GM19395 (cell line): ENCODE data around the gene CNRIP1.
"Not testable (repeated sequence)": the region's sequence is repeated elsewhere in the genome, so short reads cannot be mapped to it uniquely, and the experiment has no call there.

Experiments
- ATAC-seq: cut with Tn5 transposase; IDR thresholded peaks from one replicate; pipeline ENCODE4 v1.9.1; 2021; ENCODE audit warnings: mild to moderate bottlenecking, moderate library complexity; ENCODE audit not compliant: unreplicated experiment

The CNRIP1 gene

GRCh38 chr2:68341062-68341329 lies 21.2 kb upstream of the CNRIP1 start:
- peak; percentile 72 for ATAC-seq

- peak; percentile 27 for ATAC-seq
These were observed 20.7 kb upstream of the CNRIP1 start for GRCh38 chr2:68340226-68341061.

DNA sequence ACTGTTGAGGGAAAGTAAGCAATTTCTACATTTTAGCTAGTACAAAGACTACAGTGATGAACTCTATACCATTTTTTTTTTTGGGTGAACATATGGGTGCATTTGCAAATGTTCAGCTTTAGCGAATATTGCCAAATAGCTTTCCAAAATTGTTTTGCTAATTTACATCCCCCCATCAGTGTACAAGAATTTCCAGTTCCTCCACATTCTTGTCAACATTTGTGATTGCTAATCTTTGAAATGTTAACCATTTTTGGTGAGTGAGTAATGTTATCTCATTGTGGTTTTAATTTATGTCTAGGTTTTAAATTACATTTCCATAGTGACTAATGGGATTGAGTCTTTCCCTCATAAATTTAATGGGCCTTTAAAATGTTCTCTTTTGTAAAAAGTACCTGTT lies 16.4 kb upstream of the CNRIP1 start:
- no peak for ATAC-seq

- no peak for ATAC-seq
These were observed 14.2 kb upstream of the CNRIP1 start for GRCh38 chr2:68333931-68334330.

- ATAC-seq, result no peak
These were observed 13.3 kb upstream of the CNRIP1 start for GRCh38 chr2:68333009-68333408.

DNA sequence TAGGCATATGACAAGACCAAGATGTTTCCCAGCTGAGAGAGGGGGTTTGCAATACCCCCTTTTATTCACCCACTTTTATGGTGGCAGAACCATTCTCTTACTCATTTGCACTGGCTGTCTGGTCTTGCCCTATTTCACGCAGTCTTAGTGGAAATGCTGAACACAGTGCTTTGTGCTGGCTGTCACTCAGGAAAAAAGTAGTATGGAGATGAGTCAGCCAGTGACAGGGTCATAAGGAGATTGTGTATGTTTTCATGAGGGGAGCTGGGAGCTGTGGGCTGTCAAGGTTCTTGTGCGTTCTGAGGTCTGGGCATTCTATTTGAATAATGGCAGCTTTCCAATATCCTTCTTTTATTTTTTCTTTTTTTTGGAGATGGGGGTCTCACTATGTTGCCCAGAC lies 10.9 kb upstream of the CNRIP1 start:
- ATAC-seq, result no peak

DNA sequence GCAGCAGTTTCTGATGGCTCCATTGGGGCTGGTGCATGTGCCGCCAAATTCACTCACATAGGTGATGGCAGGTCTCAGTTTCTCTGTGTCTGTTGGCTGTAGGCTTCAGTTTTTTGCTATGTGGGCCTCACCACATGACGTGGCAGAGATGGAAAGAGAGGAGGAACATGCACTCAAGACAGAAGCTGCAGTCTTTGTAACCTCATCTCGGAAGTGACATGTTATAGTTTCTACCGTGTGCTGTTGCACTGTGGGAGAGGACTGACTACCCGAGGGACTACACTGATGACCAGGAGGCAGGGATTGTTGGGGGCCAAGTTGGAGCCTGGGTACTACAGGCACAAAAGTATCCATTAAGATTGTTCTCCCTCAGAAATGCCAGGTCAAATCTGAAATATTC lies 9.2 kb upstream of the CNRIP1 start:
- no peak for ATAC-seq

GRCh38 chr2:68325056-68325455 lies 5.3 kb upstream of the CNRIP1 start:
- no peak for ATAC-seq

DNA sequence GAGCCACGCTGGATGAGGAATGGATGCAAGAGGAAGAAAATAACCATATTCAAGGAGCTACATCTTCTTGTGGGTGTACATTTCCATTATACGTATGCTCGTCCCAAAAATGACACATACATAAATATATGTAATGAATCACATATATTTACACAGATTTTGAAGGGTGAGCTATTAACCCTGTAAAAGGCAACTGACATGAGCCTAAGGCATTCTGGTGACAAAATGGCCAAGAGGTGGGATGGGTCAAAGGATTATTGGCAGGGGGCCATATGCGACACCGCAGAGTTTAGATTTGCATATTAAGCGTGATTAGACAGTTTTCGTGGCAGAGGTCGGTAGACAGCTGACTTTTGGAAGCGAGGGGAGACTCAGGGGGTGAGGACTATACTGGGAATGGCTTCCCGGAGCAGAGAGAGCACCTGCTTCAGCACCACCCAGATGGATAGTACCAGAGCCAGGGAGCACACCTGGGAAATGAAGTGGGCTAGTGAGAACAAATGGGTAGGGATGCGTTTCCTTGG lies 431 bp upstream of the CNRIP1 start:
- ATAC-seq, result no peak

GRCh38 chr2:68318914-68319397 lies 793 bp downstream of the CNRIP1 start:
- ATAC-seq, result no peak

DNA sequence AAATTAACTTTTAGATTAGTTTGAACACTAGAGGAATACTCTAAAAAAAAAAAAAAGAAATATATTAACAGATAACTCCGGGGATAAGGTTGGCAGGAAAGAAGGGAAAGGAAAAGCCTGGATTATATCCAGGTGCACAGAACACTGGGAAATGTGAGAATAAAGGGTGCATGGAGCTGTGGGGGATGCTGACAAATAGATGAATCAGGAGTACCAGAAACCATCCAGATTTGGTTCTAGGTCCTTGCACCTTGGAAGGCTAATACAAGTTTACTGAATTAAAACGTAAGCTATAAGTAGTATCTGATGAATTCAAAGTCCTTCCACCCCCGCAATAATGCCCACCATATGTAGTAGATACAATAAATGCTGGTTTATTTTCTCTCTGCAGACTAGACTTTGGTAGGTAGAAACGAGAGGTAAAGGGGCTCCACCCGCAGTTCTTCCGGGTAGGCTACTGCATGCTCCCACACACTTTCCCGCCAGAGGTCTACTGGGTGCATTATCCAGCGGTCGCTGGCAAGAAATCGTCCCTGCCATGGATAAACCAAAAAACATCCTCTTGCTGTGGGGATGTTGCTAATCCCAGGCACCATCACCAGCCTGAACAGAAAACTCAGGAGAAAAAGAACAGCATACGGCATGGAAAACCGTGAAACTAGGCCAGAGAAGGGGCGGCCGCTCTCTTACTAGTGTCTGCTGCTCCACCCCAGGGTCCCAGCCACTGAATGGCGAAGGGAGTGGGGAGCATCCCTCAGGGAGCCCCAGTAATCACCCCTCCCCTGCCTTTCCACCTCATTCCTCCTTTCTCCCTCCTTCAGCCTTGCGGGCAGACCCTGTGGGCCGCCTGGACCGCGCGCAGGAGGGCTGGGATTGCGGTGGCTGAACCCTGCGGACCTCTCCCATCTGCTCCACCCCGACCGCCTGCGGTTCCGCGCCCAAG lies 1.5 kb downstream of the CNRIP1 start:
- ATAC-seq, result no peak

- no peak for ATAC-seq
These were observed 3.6 kb downstream of the CNRIP1 start for GRCh38 chr2:68316111-68316510.

DNA sequence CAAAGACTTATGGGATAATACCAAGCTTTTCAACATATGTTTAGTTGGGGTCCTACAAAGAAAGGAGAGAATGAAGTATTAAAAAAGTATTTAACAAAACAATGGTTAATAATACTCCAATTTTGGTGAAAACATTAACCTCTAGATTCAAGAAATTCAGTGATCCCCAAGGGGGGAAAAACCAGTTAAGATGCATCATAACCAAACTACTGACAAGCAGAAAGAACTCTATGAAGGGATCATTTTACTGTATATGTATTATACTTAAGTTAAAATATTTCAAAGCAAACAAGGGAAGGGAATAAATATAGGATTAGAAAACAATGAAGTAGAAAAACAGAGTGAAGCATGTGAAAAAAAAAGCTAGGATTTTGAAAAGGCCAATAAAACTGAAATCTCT lies 8.7 kb downstream of the CNRIP1 start:
- no peak for ATAC-seq

DNA sequence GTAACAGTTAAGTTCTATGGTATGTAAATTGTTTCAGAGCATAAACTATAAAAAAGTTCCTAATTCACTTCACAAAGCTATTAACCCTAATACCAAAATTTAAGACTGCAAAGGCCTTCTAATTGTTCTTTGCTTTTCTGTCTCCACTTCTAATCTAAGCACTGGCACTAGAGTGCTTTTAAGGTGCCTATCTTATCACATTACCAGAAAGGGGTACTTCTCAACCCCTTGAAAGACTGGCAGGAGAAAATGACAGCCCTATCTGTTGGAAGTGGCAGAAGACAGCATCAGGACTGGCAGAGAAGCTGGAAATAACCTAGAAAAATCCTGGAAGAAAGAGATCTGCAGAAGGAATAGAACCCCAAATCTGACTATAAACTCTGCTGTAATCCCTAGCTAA lies 10.3 kb downstream of the CNRIP1 start:
- no peak for ATAC-seq

DNA sequence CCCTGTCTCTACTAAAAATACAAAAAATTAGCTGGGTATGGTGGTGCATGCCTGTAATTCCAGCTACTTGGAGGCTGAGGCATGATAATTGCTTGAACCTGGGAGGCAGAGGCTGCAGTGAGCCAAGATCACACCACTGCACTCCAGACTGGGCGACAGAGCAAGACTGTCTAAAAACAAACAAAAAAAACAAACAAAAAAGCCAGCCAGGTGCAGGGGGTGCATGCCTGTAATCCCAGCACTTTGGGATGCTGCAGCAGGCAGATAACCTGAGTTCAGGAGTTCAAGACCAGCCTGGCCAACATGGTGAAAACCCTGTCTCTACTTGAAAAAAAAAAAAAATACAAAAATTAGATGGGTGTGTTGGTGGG lies 15.9 kb downstream of the CNRIP1 start:
- ATAC-seq, result not testable (repeated sequence)

DNA sequence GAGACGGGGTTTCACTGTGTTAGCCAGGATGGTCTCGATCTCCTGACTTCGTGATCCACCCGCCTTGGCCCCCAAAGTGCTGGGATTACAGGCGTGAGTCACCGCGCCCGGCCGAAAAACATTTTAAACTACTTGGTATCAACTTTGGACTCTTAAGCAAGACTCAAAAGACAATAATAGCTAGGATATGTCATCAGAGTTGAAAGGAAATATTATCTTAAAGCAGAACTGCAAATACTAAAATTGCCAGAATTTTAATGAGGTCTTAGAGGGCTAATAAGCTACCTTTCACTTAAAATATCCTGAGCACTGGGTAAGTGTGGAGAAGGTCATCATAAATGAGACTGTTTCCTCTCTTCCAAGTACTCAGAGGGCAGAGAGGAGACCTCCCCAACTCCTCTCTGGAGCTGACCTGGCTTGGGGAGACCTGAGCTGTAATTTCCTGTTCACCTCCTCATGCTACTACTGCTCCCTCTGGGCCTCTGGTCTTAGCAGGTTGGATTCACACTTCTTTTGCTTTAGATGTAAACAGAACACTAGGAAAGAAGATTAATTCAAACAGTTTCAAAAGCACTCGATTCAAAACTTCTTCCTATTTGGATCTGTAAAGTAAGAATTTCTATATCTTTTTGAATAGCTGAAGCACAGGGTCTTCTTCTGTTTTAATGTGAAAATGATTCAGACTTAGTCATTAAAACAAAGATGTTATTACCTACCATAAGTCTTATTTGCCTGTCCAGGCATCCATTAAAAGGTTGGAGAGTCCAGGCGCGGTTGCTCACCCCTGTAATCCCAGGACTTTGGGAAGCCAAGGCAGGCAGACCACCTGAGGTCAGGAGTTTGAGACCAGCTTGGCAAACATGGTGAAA lies 16.5 kb downstream of the CNRIP1 start:
- no peak for ATAC-seq

DNA sequence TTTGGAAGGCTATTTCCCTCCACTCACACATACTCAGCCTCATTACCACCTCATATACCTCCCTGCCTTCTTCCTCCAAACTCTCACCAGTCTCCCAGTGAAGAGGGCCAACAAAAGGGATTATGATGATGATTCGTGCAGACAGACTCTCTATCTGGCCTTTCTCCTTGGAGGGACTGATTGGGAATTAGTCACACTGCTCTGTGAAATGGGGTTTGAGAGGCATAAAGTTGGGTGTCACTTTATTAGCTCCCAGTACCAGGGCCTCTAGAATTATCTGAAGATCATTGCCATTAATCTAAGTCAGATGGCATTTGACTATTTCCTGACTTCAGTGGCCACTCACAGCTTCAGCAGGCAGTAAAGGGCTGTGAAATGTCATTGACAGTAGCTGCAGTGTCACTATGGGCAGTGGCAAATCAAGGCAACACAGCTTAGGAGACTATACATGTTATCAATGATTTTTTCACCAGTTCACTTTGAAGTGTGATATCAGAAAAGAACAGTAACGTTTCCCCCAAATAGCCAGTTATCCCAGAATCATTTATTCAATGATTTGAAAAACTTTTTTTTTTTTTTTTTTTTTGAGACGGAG lies 17.4 kb downstream of the CNRIP1 start:
- no peak for ATAC-seq

DNA sequence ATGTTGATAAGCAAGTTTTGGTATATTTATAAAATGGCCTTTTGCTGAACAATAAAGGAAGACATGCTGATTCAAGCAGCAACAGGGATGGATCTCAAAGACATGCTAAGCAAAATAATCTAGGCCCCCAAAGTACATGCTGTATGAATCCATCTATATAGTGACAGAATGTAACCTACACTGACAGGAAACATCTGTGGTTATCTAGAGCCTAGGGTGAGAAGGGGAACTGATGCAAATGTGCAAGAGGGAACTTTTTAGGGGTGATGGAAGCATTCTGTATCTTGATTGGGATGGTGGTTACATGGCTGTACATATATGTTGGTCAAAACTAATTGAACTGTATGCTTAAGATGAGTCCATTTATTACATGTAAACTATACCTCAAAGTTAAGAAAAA lies 24.2 kb downstream of the CNRIP1 start:
- ATAC-seq, result peak; percentile 87

GRCh38 chr2:68294913-68295312 lies 24.8 kb downstream of the CNRIP1 start:
- ATAC-seq, result no peak

- no peak for ATAC-seq
These were observed 25.6 kb downstream of the CNRIP1 start for GRCh38 chr2:68294187-68294586.
